SU-DHL-6 (cell line): ENCODE results near the gene R3HDM2.
"Not testable (repeated sequence)": the region's sequence is repeated elsewhere in the genome, so short reads cannot be mapped to it uniquely, and the experiment has no call there.

Source experiments
- H2AFZ ChIP-seq: fragments of 200-600 bp; sonication (generic); 2 replicates; pipeline ENCODE4 v1.6.1; 2014; ENCODE audit warnings: low read depth, mild to moderate bottlenecking, moderate library complexity, mixed read lengths, antibody characterized with exemption, low read length; ENCODE audit not compliant: severe bottlenecking
- H3F3A ChIP-seq: fragments of 200-600 bp; shearing (Covaris generic); 2 replicates; pipeline ENCODE4 v1.6.0; 2016; ENCODE audit warnings: antibody characterized with exemption, mild to moderate bottlenecking; ENCODE audit not compliant: insufficient read depth
- H3K27ac ChIP-seq: fragments of 200-600 bp; sonication (generic); 2 replicates; pipeline ENCODE4 v1.5.1; 2016; ENCODE audit warnings: low read depth, mild to moderate bottlenecking, low read length, moderate library complexity, mixed read lengths
- H3K27me3 ChIP-seq: fragments of 200-600 bp; sonication (generic), shearing (Covaris generic); 2 replicates; pipeline ENCODE4 v1.6.0; 2014; ENCODE audit warnings: mild to moderate bottlenecking, low read length
- H3K36me3 ChIP-seq: fragments of 200-600 bp; sonication (generic); 2 replicates; pipeline ENCODE4 v1.6.1; 2014; ENCODE audit warnings: mild to moderate bottlenecking, low read length, mixed read lengths
- H3K4me2 ChIP-seq: fragments of 300-600, 200-600 bp; shearing (Covaris generic), sonication (generic); 2 replicates; pipeline ENCODE4 v1.6.0; 2014; ENCODE audit warnings: low read length, low read depth, mild to moderate bottlenecking; ENCODE audit not compliant: poor library complexity, severe bottlenecking
- H3K4me3 ChIP-seq: fragments of 200-600 bp; sonication (generic); 2 replicates; pipeline ENCODE4 v1.5.1; 2014; ENCODE audit warnings: antibody characterized with exemption, low read length, mild to moderate bottlenecking, mixed read lengths; ENCODE audit not compliant: insufficient read depth, poor library complexity, severe bottlenecking
- H3K79me2 ChIP-seq: fragments of 200-600 bp; sonication (generic); 2 replicates; pipeline ENCODE4 v1.6.1; 2014; ENCODE audit warnings: mild to moderate bottlenecking, low read length, moderate library complexity; ENCODE audit not compliant: insufficient read depth
- H3K9ac ChIP-seq: fragments of 200-600 bp; sonication (generic); 2 replicates; pipeline ENCODE4 v1.7.0; 2014; ENCODE audit warnings: mild to moderate bottlenecking, low read length
- H3K9me2 ChIP-seq: fragments of 200-600 bp; sonication (generic); replicated peaks from 2 replicates; pipeline ENCODE4 v1.6.1; 2014; ENCODE audit warnings: low read length; ENCODE audit not compliant: insufficient read depth
- H3K9me3 ChIP-seq: fragments of 200-600 bp; sonication (generic); 2 replicates; pipeline ENCODE4 v1.6.1; 2014; ENCODE audit warnings: low read length, mixed read lengths; ENCODE audit not compliant: insufficient read depth
- H4K20me1 ChIP-seq: fragments of 200-600 bp; sonication (generic); 2 replicates; pipeline ENCODE4 v1.6.1; 2014; ENCODE audit warnings: low read depth, mild to moderate bottlenecking, antibody characterized with exemption, low read length, moderate library complexity, mixed read lengths
- EZH2phosphoT487 ChIP-seq: fragments of 200-600 bp; sonication (generic), shearing (Covaris generic); conservative IDR thresholded peaks from 2 replicates; pipeline ENCODE4 v1.6.1; 2018; ENCODE audit warnings: mild to moderate bottlenecking, antibody characterized with exemption, low read length, moderate library complexity, mixed read lengths
- TF ChIP-seq, protein P1 (sequence below): fragments of 200-600 bp; sonication (generic); IDR thresholded peaks from one replicate; pipeline ENCODE4 v1.5.1; 2017; ENCODE audit warnings: antibody characterized with exemption, mild to moderate bottlenecking, low read length, moderate library complexity; ENCODE audit not compliant: insufficient read depth, poor library complexity, severe bottlenecking

The R3HDM2 gene

DNA sequence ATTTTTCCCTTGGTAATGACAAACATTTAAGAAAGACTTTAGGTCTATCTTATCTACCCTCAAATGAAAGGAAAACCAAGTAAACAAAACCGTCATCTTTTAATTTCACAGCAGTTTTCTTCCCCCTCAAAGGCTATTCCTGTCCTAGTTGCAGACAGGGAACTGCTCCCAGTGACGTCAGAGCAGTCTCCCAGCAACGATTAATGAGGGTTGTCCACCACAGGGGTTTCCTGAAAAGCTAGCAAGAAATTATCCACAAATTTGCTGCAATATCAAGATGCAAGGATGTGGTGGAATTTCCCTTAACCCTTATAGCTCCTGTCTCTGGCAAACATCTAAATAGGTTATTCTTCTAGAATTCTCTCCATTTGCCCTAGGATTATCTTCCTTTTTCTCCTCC lies 90.7 kb downstream of the R3HDM2 start:
- 0 out of 2 replicates have a peak, but pooled peaks cover 4% of the 10 kb centered on the region for H3K79me2 ChIP-seq
- H4K20me1 ChIP-seq: no peaks in the 10 kb centered on the region
- no peak overlapping the region for H3K4me3 ChIP-seq
- H3K27me3 ChIP-seq: no peaks in the 10 kb centered on the region
- no peak overlapping the region for H2AFZ ChIP-seq
- no peaks in the 10 kb centered on the region for H3F3A ChIP-seq
- H3K4me2 ChIP-seq: no peak overlapping the region
- H3K9me3 ChIP-seq: no peaks in the 10 kb centered on the region
- H3K27ac ChIP-seq: no peak overlapping the region
- TF ChIP-seq, protein P1, sequence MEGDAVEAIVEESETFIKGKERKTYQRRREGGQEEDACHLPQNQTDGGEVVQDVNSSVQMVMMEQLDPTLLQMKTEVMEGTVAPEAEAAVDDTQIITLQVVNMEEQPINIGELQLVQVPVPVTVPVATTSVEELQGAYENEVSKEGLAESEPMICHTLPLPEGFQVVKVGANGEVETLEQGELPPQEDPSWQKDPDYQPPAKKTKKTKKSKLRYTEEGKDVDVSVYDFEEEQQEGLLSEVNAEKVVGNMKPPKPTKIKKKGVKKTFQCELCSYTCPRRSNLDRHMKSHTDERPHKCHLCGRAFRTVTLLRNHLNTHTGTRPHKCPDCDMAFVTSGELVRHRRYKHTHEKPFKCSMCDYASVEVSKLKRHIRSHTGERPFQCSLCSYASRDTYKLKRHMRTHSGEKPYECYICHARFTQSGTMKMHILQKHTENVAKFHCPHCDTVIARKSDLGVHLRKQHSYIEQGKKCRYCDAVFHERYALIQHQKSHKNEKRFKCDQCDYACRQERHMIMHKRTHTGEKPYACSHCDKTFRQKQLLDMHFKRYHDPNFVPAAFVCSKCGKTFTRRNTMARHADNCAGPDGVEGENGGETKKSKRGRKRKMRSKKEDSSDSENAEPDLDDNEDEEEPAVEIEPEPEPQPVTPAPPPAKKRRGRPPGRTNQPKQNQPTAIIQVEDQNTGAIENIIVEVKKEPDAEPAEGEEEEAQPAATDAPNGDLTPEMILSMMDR: no peak
- TF ChIP-seq EZH2phosphoT487: no peak
- no peak overlapping the region for H3K9ac ChIP-seq
- H3K36me3 ChIP-seq: no peaks in the 10 kb centered on the region
- H3K9me2 ChIP-seq: no peaks in the 10 kb centered on the region

DNA sequence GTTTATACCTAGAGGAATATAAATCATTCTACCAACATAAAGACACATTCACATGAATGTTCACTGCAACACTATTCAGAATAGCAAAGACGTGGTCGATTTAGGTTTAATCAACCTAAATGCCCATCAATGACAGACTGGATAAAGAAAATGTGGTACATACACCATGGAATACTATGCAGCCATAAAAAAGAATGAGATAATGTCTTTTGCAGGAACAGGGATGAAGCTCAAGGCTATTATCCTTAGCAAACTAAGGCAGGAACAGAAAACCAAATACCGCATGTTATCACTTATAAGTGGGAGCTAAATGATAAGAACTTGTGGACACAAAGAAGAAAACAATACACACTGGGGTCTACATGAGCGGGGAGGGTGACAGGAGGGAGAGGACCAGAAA lies 94.5 kb downstream of the R3HDM2 start:
- H4K20me1 ChIP-seq, H3K9ac ChIP-seq, H3K4me2 ChIP-seq, H3K9me3 ChIP-seq, H3K79me2 ChIP-seq, H3K27ac ChIP-seq, H3F3A ChIP-seq, H2AFZ ChIP-seq, H3K4me3 ChIP-seq, H3K36me3 ChIP-seq, H3K27me3 ChIP-seq, H3K9me2 ChIP-seq: not testable (repeated sequence)

DNA sequence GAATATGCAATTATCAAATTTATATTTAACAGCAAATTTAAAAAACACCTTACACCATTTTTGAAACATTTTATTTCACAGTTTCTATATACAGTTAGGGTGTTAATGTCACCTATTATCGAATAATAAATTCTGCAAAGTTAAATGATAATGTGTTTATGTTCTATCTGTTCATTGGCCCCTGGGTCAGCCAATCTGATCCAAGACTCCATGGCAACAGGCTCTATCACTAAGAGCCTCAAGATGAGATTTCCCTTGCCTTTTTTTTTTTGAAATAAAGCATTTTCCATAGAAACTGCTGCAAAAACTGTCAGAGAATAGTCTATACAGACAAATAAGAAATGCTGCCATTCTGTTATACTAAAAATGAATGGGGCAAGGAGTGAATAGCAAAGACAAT lies 96.6 kb downstream of the R3HDM2 start:
- Histone ChIP-seq H3K4me2 (no peak overlapping the region), H3F3A (no peaks in the 10 kb centered on the region), H3K27me3 (no peaks in the 10 kb centered on the region), H2AFZ (no peak overlapping the region), H4K20me1 (no peaks in the 10 kb centered on the region), H3K27ac (no peak overlapping the region), H3K79me2 (no peaks in the 10 kb centered on the region), H3K9me2 (no peaks in the 10 kb centered on the region), H3K4me3 (no peak overlapping the region), H3K9me3 (no peaks in the 10 kb centered on the region), H3K9ac (no peak overlapping the region), H3K36me3 (no peaks in the 10 kb centered on the region)
- TF ChIP-seq, protein P1: no peak
- TF ChIP-seq EZH2phosphoT487: no peak

DNA sequence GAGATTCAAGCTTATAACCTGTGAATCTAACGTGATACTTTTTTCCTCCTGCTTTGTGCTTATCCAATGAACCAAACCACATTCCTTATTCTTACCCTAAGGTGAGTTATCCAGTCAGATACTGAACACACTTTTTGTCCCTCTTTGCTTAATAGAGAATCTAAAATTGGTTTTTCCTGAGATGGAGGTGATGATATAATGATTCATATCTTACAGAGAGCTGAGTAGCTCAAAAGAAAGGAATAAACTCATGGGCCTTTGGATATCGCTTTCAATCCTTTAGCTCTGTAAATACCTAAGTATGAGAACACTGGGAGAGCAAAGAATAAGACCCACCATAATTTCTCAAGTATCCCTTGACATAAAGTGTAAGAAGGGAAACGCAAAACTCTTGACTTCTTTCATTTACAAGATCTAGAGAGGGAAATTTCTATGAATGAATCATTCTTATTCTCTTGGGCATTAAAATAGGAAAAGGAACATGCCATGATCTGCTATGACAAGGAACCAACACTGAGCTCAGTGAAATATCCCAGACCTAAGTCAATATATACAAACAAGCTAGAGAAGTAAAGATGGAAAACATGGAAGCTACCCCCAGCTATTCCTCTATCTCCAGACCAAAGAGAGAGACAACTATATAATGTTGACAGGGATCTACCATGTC lies 98.1 kb downstream of the R3HDM2 start:
- H3K79me2 ChIP-seq: no peaks in the 10 kb centered on the region
- no peak for TF ChIP-seq EZH2phosphoT487
- TF ChIP-seq, protein P1: no peak
- no peaks in the 10 kb centered on the region for H3F3A ChIP-seq
- H3K4me3 ChIP-seq: no peak overlapping the region
- H3K9me3 ChIP-seq: no peaks in the 10 kb centered on the region
- no peak overlapping the region for H3K4me2 ChIP-seq
- no peak overlapping the region for H3K27ac ChIP-seq
- no peak overlapping the region for H2AFZ ChIP-seq
- no peaks in the 10 kb centered on the region for H3K27me3 ChIP-seq
- H3K9ac ChIP-seq: no peak overlapping the region
- no peaks in the 10 kb centered on the region for H3K9me2 ChIP-seq
- no peaks in the 10 kb centered on the region for H3K36me3 ChIP-seq
- no peaks in the 10 kb centered on the region for H4K20me1 ChIP-seq
